ENCODE data around the gene RCC2. TPM values are rescaled to one million over a fixed set of nuclear protein-coding genes. Genes with fewer than 3 reads are reported as not detected.
A peak's percentile ranks its signal among the peaks of the same experiment; 100 is the strongest.

Gene RCC2
- total and polyA plus RNA-seq, 2 of the 4 experiments (the other 2 are of a cell fraction), result 24.0 to 38.9 TPM

DNA sequence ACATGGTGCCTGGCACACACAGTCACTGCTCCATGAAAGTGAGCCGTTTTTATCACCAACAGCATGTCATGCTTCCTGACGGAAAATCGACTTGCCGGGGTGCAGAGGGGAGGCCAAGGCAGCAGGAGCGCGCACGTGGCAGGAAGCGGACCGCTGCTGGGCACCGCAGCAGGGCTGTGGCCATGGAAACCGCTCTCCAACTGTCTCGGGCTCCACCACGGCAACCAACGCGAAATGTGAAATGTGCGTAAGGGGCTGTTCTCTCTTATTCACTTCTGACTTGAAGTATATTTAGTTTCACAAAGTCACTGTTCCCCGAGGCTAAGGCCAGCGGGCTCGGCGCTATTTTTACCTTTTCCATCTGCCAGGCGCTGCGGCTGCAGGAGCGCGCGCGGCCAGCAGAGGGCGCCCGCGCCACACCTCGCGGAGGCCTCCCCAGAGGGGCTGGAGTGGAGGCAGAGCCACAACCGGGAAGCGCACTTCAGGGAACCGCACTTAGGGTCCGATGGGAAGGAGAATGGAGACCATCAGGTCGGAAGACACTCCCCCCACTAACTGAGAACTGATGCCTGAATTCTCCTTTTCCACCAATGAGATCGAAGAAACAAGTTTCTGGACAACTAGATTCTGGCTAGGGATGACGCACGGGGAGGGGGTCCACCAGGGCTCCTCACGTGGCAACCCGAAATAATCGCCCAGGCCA lies 19.7 kb downstream of the RCC2 start (continued):
- TF ChIP-seq CHD1 (IDR thresholded peaks at IDR 0.05; ENCODE audit: low read depth, low read length), result no peak

DNA sequence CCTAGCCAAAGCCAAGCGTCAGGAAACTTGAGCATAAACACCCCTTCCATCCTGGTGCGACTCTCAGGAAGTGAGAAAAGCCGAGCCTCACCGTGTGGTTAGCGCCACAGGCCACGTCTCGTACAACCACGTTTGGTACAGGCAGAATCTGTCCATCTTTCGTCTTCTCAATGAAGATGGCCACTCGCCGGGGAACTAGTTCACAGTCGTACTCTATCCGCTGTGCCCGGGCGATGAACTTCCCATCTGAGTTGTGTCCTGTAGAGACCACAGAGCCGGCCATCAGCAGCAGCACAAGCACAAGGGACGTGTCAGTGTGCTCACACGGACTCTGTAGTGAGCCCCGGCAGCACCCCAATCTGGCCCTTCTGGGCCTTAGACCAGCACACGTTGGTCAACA lies 23.1 kb downstream of the RCC2 start:
- intact Hi-C loops (cut with micrococcal nuclease) (no loop called here), dilution Hi-C loops (cut with HindIII; ENCODE audit: low sequenced_read_pairs, unreplicated experiment) (no loop called here), in situ Hi-C loops (cut with MboI; ENCODE audit: low sequenced_read_pairs) (no loop called here)
- Histone ChIP-seq H3K79me1 (ENCODE audit: low read depth in 1 of 2, low read length in 2 of 2) (peaks cover 13 to 39% of the 10 kb centered on the region in 2 experiments; a peak in 3 of 4 replicates), H3K9me1 (ENCODE audit: insufficient read depth, low read length) (peaks cover 2% of the 10 kb centered on the region; the same call in 1 of the 2 replicates), H2AK9ac (replicated peaks; ENCODE audit: low read depth, low read length, poor library complexity) (peak overlapping the region; percentile 19), H4K20me1 (ENCODE audit: insufficient read depth, low read length) (peaks cover 11% of the 10 kb centered on the region), H3K27ac (ENCODE audit: insufficient read depth, low read length) (no peak overlapping the region), H3K4me2 (ENCODE audit: low read depth, low read length) (no peak overlapping the region), H3K27me3 (ENCODE audit: control insufficient read depth, insufficient read depth, low read length) (no peaks in the 10 kb centered on the region), H2AFZ (replicated peaks; ENCODE audit: low read length, poor library complexity) (no peak overlapping the region), H3K56ac (ENCODE audit: extremely low read depth, insufficient read depth, low read length) (no peak overlapping the region), H3K4me3 (ENCODE audit: insufficient read depth, low read depth, low read length) (no peak overlapping the region), H2BK20ac (ENCODE audit: low read depth, low read length) (no peak overlapping the region), H2BK5ac (ENCODE audit: low read depth, low read length, poor library complexity, severe bottlenecking) (no peak overlapping the region), H2BK120ac (ENCODE audit: low read depth, low read length) (no peak overlapping the region), H3K23ac (ENCODE audit: low read depth, low read length) (no peak overlapping the region), H2BK15ac (ENCODE audit: low read depth, low read length) (no peak overlapping the region), H3K18ac (ENCODE audit: low read depth, low read length) (no peak overlapping the region), H2AK5ac (ENCODE audit: low read depth, low read length) (no peak overlapping the region), H3K9me3 (ENCODE audit: control insufficient read depth, insufficient read depth, low read length) (no peaks in the 10 kb centered on the region), H4K91ac (ENCODE audit: insufficient read depth, low read depth, low read length) (no peak overlapping the region), H4K8ac (ENCODE audit: low read depth in 2 of 2, low read length in 2 of 2) (no peak overlapping the region), H4K5ac (ENCODE audit: low read depth, low read length) (no peak overlapping the region), H3K14ac (replicated peaks; ENCODE audit: low read depth, low read length) (no peak overlapping the region), H3K4me1 (ENCODE audit: control insufficient read depth, insufficient read depth, low read length) (peaks cover 4% of the 10 kb centered on the region), H3K36me3 (ENCODE audit: control insufficient read depth, insufficient read depth, low read length) (peaks cover 59% of the 10 kb centered on the region), H3K4ac (ENCODE audit: low read depth, low read length) (no peak overlapping the region), H3K9ac (ENCODE audit: low read depth, low read length) (no peak overlapping the region)
- no TSS peak for BruUV-seq (replicated peaks)
- CTCF ChIA-PET, result no interaction called here
- 94% methylated on average over 19 of the region's 20 CpGs; no CpG with 5 or more reads in 1 of the 2 experiments for WGBS, 2 experiments (ENCODE audit: extremely low coverage in 2 of 2, insufficient read length in 1 of 2)
- TF ChIP-seq CHD1 (IDR thresholded peaks at IDR 0.05; ENCODE audit: low read depth, low read length), result no peak
- no peak for TF ChIP-seq SMC3 (IDR thresholded peaks at IDR 0.05; ENCODE audit: low read depth, low read length)
- no peak for TF ChIP-seq MAFK (IDR thresholded peaks at IDR 0.05; ENCODE audit: low read depth, low read length)
- no peak for TF ChIP-seq POLR2A (IDR thresholded peaks at IDR 0.05; ENCODE audit: low read depth, low read length)
- TF ChIP-seq NFE2L2 (IDR thresholded peaks at IDR 0.05; ENCODE audit: low read depth, low read length), result no peak
- TF ChIP-seq, protein P1, sequence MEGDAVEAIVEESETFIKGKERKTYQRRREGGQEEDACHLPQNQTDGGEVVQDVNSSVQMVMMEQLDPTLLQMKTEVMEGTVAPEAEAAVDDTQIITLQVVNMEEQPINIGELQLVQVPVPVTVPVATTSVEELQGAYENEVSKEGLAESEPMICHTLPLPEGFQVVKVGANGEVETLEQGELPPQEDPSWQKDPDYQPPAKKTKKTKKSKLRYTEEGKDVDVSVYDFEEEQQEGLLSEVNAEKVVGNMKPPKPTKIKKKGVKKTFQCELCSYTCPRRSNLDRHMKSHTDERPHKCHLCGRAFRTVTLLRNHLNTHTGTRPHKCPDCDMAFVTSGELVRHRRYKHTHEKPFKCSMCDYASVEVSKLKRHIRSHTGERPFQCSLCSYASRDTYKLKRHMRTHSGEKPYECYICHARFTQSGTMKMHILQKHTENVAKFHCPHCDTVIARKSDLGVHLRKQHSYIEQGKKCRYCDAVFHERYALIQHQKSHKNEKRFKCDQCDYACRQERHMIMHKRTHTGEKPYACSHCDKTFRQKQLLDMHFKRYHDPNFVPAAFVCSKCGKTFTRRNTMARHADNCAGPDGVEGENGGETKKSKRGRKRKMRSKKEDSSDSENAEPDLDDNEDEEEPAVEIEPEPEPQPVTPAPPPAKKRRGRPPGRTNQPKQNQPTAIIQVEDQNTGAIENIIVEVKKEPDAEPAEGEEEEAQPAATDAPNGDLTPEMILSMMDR (conservative IDR thresholded peaks at IDR 0.05; ENCODE audit: low read depth, low read length), result no peak
- no peak for TF ChIP-seq MAZ (IDR thresholded peaks at IDR 0.05; ENCODE audit: borderline replicate concordance, low read depth, low read length)
- TF ChIP-seq RCOR1 (IDR thresholded peaks at IDR 0.05; ENCODE audit: insufficient replicate concordance, low read length), result no peak
- no peak for TF ChIP-seq FOS (IDR thresholded peaks at IDR 0.05; ENCODE audit: low read depth, low read length)
- no peak for TF ChIP-seq MXI1 (IDR thresholded peaks at IDR 0.05; ENCODE audit: borderline replicate concordance, low read depth, low read length)
- no peak for TF ChIP-seq RFX5 (IDR thresholded peaks at IDR 0.05; ENCODE audit: low read depth, low read length)
- no peak for TF ChIP-seq BHLHE40 (IDR thresholded peaks at IDR 0.05; ENCODE audit: low read depth, low read length)
- no peak for TF ChIP-seq CEBPB (IDR thresholded peaks at IDR 0.05; ENCODE audit: low read depth, low read length)
- POLR2A ChIA-PET (ENCODE audit: unreplicated experiment), result no interaction called here
- ATAC-seq (ENCODE audit: low read depth), result no peak
- DNase-seq, result no peak
